Cardiac fibroblast (primary cell): Measurements from ENCODE around the gene RHOBTB3.
A peak's percentile ranks its signal among the peaks of the same experiment; 100 is the strongest.
"Not testable (repeated sequence)": the region's sequence is repeated elsewhere in the genome, so short reads cannot be mapped to it uniquely, and the experiment has no call there.

Source experiments
- DNase-seq, 2 donors: peaks; one replicate each; pipeline versions ENCODE4 v3.0.0 to v3.0.0-alpha.2; 2010; ENCODE audit warnings: low read depth in 2 of 2
- H3K4me3 ChIP-seq, 2 donors: replicated peaks in 1 of 2; 1 replicate in 1 of 2; 2 replicates in 1 of 2; pipeline ENCODE4 v1.5.1; 2011; ENCODE audit warnings: low read depth in 2 of 2, low read length in 2 of 2, mild to moderate bottlenecking in 2 of 2, moderate library complexity in 1 of 2
- CTCF ChIP-seq: IDR thresholded peaks from one replicate; pipeline ENCODE4 v1.5.1; 2011; ENCODE audit warnings: low read depth, mild to moderate bottlenecking, low read length, inconsistent platforms

The RHOBTB3 gene

GRCh38 chr5:95806687-95807086, 75.6 kb downstream of the RHOBTB3 start:
- H3K4me3 ChIP-seq = no peak overlapping the region
- DNase-seq = no peak
- TF ChIP-seq CTCF = no peak

DNA sequence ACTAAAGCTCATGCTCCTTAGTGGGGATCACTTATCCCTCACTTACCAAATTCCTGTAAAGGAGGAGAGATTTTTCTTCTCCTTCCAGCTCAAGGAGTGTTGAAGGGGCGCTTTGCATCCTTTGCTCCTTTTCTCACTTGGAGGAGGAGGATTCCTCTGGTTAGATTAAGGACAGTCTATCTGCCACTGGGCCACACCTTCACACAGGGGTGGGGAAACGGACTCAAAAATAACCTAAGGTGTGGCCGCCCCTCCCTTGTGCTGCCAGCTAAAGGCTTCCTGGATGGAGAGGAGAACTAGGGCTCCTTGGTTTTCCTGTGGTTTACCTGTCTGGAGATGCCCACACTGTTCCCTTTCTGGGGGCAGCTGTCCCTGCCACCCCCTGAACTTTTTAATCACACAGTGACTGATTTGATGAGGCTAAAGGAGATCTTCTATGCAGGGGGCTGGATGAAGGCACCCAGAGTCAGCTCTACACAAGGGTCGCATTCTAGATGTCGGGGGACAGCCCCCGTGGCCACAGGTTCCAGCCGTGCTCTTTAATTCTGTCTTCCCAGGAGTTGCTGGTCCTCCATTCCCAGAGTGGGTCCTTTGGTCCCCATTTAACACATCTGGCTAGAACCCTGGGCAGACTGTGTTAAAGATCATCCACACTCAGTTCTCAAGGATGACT, 77.0 kb downstream of the RHOBTB3 start:
- no peak for DNase-seq
- no peak for TF ChIP-seq CTCF
- H3K4me3 ChIP-seq = no peak overlapping the region

GRCh38 chr5:95808686-95809413, 77.7 kb downstream of the RHOBTB3 start:
- H3K4me3 ChIP-seq = no peak overlapping the region
- peak; percentile 93 to 95 for DNase-seq
- no peak for TF ChIP-seq CTCF

- peak; percentile 63 to 84 for DNase-seq
- no peak overlapping the region for H3K4me3 ChIP-seq
- TF ChIP-seq CTCF = no peak
Observed at GRCh38 chr5:95809414-95809960, 78.4 kb downstream of the RHOBTB3 start.

GRCh38 chr5:95810305-95811125, 79.4 kb downstream of the RHOBTB3 start:
- no peak overlapping the region for H3K4me3 ChIP-seq
- DNase-seq = peak in 1 of 2 donors; percentile 26
- no peak for TF ChIP-seq CTCF

- H3K4me3 ChIP-seq, DNase-seq: not testable (repeated sequence)
Observed at GRCh38 chr5:95811126-95811423, 79.9 kb downstream of the RHOBTB3 start.

DNA sequence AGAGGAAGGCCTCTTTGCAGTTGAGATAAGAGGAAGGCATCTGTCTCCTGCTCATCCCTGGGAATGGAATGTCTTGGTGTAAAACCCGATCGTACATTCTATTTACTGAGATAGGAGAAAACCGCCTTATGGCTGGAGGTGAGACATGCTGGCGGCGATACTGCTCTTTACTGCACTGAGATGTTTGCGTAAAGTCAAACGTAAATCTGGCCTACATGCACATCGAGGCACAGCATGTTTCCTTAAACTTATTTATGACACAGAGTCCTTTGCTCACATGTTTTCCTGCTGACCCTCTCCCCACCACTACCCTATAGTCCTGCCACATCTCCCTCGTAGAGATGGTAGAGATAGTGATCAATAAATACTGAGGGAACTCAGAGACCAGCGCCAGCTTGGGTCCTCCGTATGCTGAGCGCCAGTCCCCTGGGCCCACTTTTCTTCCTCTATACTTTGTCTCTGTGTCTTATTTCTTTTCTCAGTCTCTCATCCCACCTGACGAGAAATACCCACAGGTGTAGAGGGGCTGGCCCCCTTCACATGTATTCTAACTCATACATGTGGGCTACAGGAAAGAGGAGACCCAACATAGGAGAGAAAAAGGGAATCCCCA, 80.4 kb downstream of the RHOBTB3 start:
- DNase-seq, H3K4me3 ChIP-seq: not testable (repeated sequence)
